Fibroblast of skin of left quadriceps (primary cell): ENCODE measurements around the gene MTHFD2.
"Not testable (repeated sequence)": the region's sequence is repeated elsewhere in the genome, so short reads cannot be mapped to it uniquely, and the experiment has no call there.

Source experiments
- DNase-seq, 2 experiments: peaks; one replicate each; pipeline ENCODE4 v3.0.0-alpha.2; 2013; ENCODE audit warnings: low read depth in 2 of 2

The MTHFD2 gene

GRCh38 chr2:74228772-74229171 lies 30.4 kb downstream of the MTHFD2 start:
- no peak for DNase-seq

- DNase-seq: not testable (repeated sequence)
Observed at GRCh38 chr2:74229865-74230264, 31.4 kb downstream of the MTHFD2 start.

- DNase-seq: no peak
Observed at GRCh38 chr2:74232426-74232825, 34.0 kb downstream of the MTHFD2 start.

- no peak for DNase-seq
Observed at GRCh38 chr2:74233648-74234047, 35.2 kb downstream of the MTHFD2 start.

GRCh38 chr2:74235041-74235440 lies 36.6 kb downstream of the MTHFD2 start:
- no peak for DNase-seq

- DNase-seq: peak; percentile 42 to 54
Observed at GRCh38 chr2:74238879-74239278, 40.5 kb downstream of the MTHFD2 start.

- DNase-seq: no peak
Observed at GRCh38 chr2:74239346-74239745, 40.9 kb downstream of the MTHFD2 start.

GRCh38 chr2:74242354-74243071 lies 44.1 kb downstream of the MTHFD2 start:
- no peak for DNase-seq

- DNase-seq: no peak
Observed at GRCh38 chr2:74244286-74244685, 45.9 kb downstream of the MTHFD2 start.

- no peak for DNase-seq
Observed at GRCh38 chr2:74246496-74247195, 48.2 kb downstream of the MTHFD2 start.

- no peak for DNase-seq
Observed at GRCh38 chr2:74249406-74250122, 51.1 kb downstream of the MTHFD2 start.

- no peak for DNase-seq
Observed at GRCh38 chr2:74250189-74250631, 51.8 kb downstream of the MTHFD2 start.

GRCh38 chr2:74252036-74252435 lies 53.6 kb downstream of the MTHFD2 start:
- DNase-seq: no peak

- DNase-seq: no peak
Observed at GRCh38 chr2:74252862-74253261, 54.4 kb downstream of the MTHFD2 start.

- no peak for DNase-seq
Observed at GRCh38 chr2:74253306-74253970, 55.0 kb downstream of the MTHFD2 start.

- DNase-seq: no peak
Observed at GRCh38 chr2:74253971-74254310, 55.5 kb downstream of the MTHFD2 start.

- DNase-seq: no peak
Observed at GRCh38 chr2:74255660-74256213, 57.3 kb downstream of the MTHFD2 start.

GRCh38 chr2:74259191-74259590 lies 60.8 kb downstream of the MTHFD2 start:
- DNase-seq: no peak

GRCh38 chr2:74259733-74260132 lies 61.3 kb downstream of the MTHFD2 start:
- DNase-seq: no peak

GRCh38 chr2:74260495-74260894 lies 62.1 kb downstream of the MTHFD2 start:
- no peak for DNase-seq

GRCh38 chr2:74261204-74261864 lies 62.9 kb downstream of the MTHFD2 start:
- DNase-seq: no peak
